Heart right ventricle (tissue), 16 donors: ENCODE data around the gene HOXA5. TPM values are rescaled to one million over a fixed set of nuclear protein-coding genes. Genes with fewer than 3 reads are reported as not detected.

Source experiments
- ATAC-seq, 8 donors: fragments of 200-7000 bp; cut with Tn5 transposase; one replicate each; pipeline ENCODE4 v1.9.1; 2020; ENCODE audit warnings: mild to moderate bottlenecking in 8 of 8, moderate library complexity in 8 of 8, moderate number of reproducible peaks in 1 of 8
- DNase-seq, 2 donors: peaks; one replicate each; pipeline ENCODE4 v3.0.0-alpha.2; 2020
- H3K27ac ChIP-seq, 10 donors: fragments of 200-600 bp; sonication (generic) in 2 of 10; one replicate each; pipeline versions ENCODE4 v1.5.0 to v1.8.0; 2020 to 2022; ENCODE audit warnings: mild to moderate bottlenecking in 3 of 10
- H3K27me3 ChIP-seq, 7 donors: fragments of 200-600 bp; one replicate each; pipeline ENCODE4 v1.8.0; 2021 to 2022; ENCODE audit warnings: mild to moderate bottlenecking in 2 of 7
- H3K36me3 ChIP-seq, 9 donors: fragments of 200-600 bp; sonication (generic) in 1 of 9; one replicate each; pipeline versions ENCODE4 v1.5.0 to v1.8.0; 2020 to 2022; ENCODE audit warnings: mild to moderate bottlenecking in 2 of 9
- H3K4me1 ChIP-seq, 9 donors: fragments of 200-600 bp; sonication (generic) in 1 of 9; one replicate each; pipeline versions ENCODE4 v1.5.0 to v1.8.0; 2020 to 2022; ENCODE audit warnings: mild to moderate bottlenecking in 4 of 9
- H3K4me3 ChIP-seq, 10 donors: fragments of 200-600 bp; sonication (generic) in 2 of 10; one replicate each; pipeline versions ENCODE4 v1.5.0 to v1.8.0; 2020 to 2022; ENCODE audit warnings: mild to moderate bottlenecking in 7 of 10, moderate library complexity in 2 of 10
- H3K9me3 ChIP-seq, 11 donors: fragments of 200-600 bp in 10 of 11; sonication (generic) in 2 of 11; one replicate each; pipeline versions ENCODE4 v1.5.0 to v1.8.0; 2013 to 2022; ENCODE audit warnings: mild to moderate bottlenecking in 2 of 11, control low read depth in 1 of 11, moderate library complexity in 1 of 11
- WGBS, 2 donors: extraction: QIAGEN DNeasy Blood & Tissue Kit; methylation state at CpG; one replicate each; pipeline ENCODE4 v1.1.7; 2013; ENCODE audit warnings: inconsistent platforms in 1 of 2; 5-methylcytosine and 5-hydroxymethylcytosine counted together
- intact Hi-C, 10 donors: fragments of 100-400 bp; cut with DNase I; formaldehyde crosslinking; loops; one replicate each; pipeline versions ENCODE4 v1.11.1 to v1.14.2; 2022
- polyA plus RNA-seq, 2 donors: library from polyadenylated mRNA; stranded (reverse); fragments of 200-250 nt; gene quantifications; one replicate each; pipeline ENCODE4 v1.2.3, GENCODE V29; 2013
- total RNA-seq, 10 donors: library from RNA; stranded (reverse); fragmentation: NEBNext Ultra II Directional in 3 of 10; extraction: Animal tissue kit (Norgen Biotek cat#: 25700) in 3 of 10; gene quantifications; one replicate each; pipeline versions ENCODE4 v1.2.1 to v1.2.4, GENCODE V29; 2021 to 2023
- TF ChIP-seq, protein P1 (sequence below), 9 donors: fragments of 200-600 bp; sonication (generic) in 2 of 9; IDR thresholded peaks; one replicate each; pipeline versions ENCODE4 v1.5.0 to v1.8.0; 2021 to 2022; ENCODE audit warnings: antibody characterized with exemption in 9 of 9, mild to moderate bottlenecking in 5 of 9, moderate library complexity in 1 of 9
- donor health status: Arrhythmogenic right ventricular cardiomyopathy.
- donor health status: ischemic (EF 13 %, LVEDD 7.1; RV severe dilation, severe dysfunction).
- donor health status: healthy with polysubstance abuse.
- donor health status: DM: no; HTN: yes; CAD: no.
- donor health status: DM: no; HTN: no; CAD: no.
- donor health status: ischemic (EF 25% LVEDD 6.9; RV normal size, moderate dysfunction).
- donor health status: ischemic (EF 25% LVEDD 5.7; RV mildly dilated, moderate dysfunction).
- donor health status: healthy.
- donor health status: DM: yes; HTN: yes; CAD: no.
- donor health status: Ischemic cardiomyopathy.
- donor health status: ischemic (EF 35%, LVEDD 5.7; RV mildly dilated, moderate dysfunction).
- donor health status: nonischemic (EF 11% LVEDD 7.7; RV severe dilation, severe dysfunction).
- donor health status: DM: yes; HTN: yes; CAD: no.
- donor health status: PGD.
- donor health status: ischemic (EF 29% LVEDD 5.4; RV normal size, mild dysfunction).
- donor health status: nonischemic (EF 23%, LVEDD 6.1; RV moderate dilation, normal function).

The HOXA5 gene
- total and polyA plus RNA-seq, 12 donors = 0.09 to 0.95 (median 0.24) TPM; not detected in 8

DNA sequence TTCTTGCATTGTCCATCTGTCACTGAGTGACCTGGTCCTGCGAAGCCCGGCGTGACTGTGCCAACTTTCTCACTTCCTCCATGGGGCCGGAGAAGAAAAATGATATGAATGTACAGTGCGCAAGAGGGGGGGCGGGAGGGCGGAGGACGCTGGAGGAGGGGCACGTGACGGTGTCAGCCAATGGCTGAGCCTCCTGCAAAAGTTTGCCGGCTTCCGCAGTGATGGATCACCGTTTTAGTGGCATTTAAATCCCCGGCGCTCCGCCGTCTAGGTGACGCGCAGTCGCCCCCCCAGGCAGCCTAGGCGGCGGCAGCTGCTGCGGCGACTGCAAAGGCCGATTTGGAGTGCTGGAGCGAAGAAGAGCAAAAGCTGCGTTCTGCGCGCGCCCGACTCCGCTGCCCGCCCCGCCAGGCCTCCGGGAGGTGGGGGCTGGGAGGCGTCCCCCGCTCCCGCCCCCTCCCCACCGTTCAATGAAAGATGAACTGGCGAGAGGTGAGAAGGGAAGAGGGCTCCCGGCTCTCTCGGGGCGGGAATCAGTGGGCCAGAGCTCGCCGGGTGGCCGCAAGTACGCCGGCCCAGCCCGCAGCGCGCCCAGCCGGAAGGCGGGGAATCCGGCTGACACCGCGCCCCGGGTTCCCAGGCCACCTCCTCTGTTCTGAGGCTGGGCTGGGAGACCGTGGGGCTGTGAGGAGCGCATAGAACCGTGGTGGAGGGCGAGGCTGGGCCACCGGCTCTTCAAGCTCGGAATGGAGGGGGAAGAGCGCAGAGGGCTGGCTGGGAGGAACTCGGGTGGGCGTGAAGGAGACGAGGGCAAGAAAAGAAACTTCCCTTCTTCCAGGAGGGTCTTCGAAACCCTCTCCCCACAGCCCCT, 47.3 kb downstream of the HOXA5 start, which contains the start of gene HOXA1:
HOXA1 (minus strand) TSS at position 104 of the 871 bp plus-strand sequence; CDS start at position 16, 88 bp downstream.
- TF ChIP-seq, protein P1, sequence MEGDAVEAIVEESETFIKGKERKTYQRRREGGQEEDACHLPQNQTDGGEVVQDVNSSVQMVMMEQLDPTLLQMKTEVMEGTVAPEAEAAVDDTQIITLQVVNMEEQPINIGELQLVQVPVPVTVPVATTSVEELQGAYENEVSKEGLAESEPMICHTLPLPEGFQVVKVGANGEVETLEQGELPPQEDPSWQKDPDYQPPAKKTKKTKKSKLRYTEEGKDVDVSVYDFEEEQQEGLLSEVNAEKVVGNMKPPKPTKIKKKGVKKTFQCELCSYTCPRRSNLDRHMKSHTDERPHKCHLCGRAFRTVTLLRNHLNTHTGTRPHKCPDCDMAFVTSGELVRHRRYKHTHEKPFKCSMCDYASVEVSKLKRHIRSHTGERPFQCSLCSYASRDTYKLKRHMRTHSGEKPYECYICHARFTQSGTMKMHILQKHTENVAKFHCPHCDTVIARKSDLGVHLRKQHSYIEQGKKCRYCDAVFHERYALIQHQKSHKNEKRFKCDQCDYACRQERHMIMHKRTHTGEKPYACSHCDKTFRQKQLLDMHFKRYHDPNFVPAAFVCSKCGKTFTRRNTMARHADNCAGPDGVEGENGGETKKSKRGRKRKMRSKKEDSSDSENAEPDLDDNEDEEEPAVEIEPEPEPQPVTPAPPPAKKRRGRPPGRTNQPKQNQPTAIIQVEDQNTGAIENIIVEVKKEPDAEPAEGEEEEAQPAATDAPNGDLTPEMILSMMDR (IDR thresholded peaks at IDR 0.05) = no peak
- peak in 7 of 8 donors; percentile 63 to 83 (median 73) for ATAC-seq
- Histone ChIP-seq H3K27me3 (peaks cover 17 to 100% (median 100%) of the 10 kb centered on the region in 7 donors), H3K4me3 (peak within 1 kb of the TSS; percentile 52 to 87 (median 57)), H3K27ac (peak within 1 kb of the TSS in 9 of 10 donors; percentile 19 to 92 (median 65)), H3K9me3 (no peaks in the 10 kb centered on the region), H3K36me3 (no peaks in the 10 kb centered on the region), H3K4me1 (peaks cover 0 to 41% (median 27%) of the 10 kb centered on the region in 9 donors)
- peak in 1 of 2 donors; percentile 16 for DNase-seq
- intact Hi-C loops = loop anchor here in 1 of 10 donors (5.0 kb wide), 1 partner anchor 36 kb away; the partner anchor contains the start of gene HOXA4
- 0 to 1% methylated on average over 68 of the region's 68 CpGs for WGBS, 2 donors

DNA sequence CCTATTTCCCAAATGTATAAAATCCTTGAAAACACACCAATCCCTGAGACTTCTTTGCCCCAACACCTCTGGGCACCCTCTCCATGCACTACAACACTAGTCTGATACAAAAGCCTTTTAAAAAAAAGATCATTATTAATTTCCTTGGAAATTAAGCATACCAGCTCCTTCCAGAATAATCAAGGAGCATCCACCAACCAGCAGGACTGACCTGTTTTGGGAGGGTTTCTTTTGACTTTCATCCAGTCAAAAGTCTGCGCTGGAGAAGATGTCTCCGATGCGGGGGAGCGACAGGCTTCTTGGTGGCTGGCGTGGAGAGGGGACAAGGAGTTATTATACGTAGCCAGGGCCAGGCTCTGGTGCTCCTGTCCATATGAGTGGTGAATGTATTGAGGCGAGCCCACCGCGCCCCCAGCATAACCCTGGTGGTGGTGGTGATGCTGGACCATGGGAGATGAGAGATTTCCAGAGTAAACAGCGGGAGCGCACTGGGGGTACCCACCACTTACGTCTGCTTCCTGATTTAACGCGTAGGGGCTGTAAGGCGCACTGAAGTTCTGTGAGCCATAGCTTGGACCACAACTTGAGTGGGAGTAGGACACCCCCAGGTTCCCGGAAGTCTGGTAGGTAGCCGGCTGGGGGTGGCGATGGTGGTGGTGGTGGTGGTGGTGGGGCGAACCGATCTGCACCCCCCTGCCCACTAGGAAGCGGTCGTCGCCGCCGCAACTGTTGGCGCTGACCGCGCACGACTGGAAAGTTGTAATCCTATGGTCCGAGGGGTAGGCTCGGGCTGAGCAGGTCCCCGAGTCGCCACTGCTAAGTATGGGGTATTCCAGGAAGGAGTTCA, 48.2 kb downstream of the HOXA5 start:
- H3K9me3 ChIP-seq = no peaks in the 10 kb centered on the region
- H3K4me3 ChIP-seq = peak overlapping the region; percentile 52 to 87 (median 57)
- 3 to 8% methylated on average over 33 of the region's 33 CpGs for WGBS, 2 donors
- intact Hi-C loops = loop anchor here in 1 of 10 donors (5.0 kb wide), 1 partner anchor 37 kb away; the partner anchor contains the start of gene HOXA4
- peaks cover 0 to 39% (median 27%) of the 10 kb centered on the region in 9 donors for H3K4me1 ChIP-seq
- H3K27me3 ChIP-seq = peaks cover 17 to 100% (median 100%) of the 10 kb centered on the region in 7 donors
- no peaks in the 10 kb centered on the region for H3K36me3 ChIP-seq
- DNase-seq (no peak), ATAC-seq (peak in 1 of 8 donors; percentile 24)
- peak overlapping the region in 1 of 10 donors; percentile 92 for H3K27ac ChIP-seq
- TF ChIP-seq, protein P1 (IDR thresholded peaks at IDR 0.05) = no peak

DNA sequence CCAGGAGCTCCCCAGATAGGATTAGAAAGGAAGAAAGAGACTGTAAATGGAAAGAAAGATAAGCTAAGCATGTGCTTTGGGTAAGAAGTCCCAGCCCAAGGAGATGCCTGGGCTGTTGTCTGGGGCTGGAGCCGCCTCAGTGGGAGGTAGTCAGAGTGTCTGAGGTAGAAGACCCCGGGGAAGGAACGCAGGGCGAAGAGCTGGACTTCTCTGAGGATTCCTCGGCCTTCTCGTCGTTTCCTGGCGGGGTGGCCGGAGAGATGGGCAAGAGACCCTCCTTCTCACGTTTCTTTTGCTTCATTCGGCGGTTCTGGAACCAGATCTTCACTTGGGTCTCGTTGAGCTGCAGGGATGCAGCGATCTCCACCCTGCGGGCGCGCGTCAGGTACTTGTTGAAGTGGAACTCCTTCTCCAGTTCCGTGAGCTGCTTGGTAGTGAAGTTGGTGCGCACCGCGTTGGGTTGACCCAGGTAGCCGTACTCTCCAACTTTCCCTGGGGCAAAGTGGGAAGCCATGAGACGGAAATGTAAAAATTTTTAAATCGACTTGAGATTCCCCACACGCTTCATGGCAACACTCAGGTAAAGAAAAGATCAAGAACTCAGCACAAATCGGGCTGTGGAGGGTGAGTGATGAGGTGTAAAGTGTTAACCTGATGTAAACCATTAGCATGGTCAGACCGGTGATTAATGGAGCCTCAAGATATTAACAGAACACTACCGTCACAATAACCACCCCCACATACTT, 49.0 kb downstream of the HOXA5 start:
- WGBS, 2 donors = 14 to 19% methylated on average over 29 of the region's 29 CpGs
- peaks cover 0 to 39% (median 27%) of the 10 kb centered on the region in 9 donors for H3K4me1 ChIP-seq
- TF ChIP-seq, protein P1 (IDR thresholded peaks at IDR 0.05) = no peak
- no peak overlapping the region for H3K4me3 ChIP-seq
- intact Hi-C loops = loop anchor here in 1 of 10 donors (5.0 kb wide), 1 partner anchor 38 kb away; the partner anchor contains the start of gene HOXA4
- ATAC-seq = no peak
- no peaks in the 10 kb centered on the region for H3K9me3 ChIP-seq
- H3K27me3 ChIP-seq = peaks cover 17 to 100% (median 100%) of the 10 kb centered on the region in 7 donors
- H3K27ac ChIP-seq = no peak overlapping the region
- no peak for DNase-seq
- H3K36me3 ChIP-seq = no peaks in the 10 kb centered on the region
